Esophagus muscularis mucosa (tissue), 4 donors: ENCODE results near the gene KDM1A. TPM values are rescaled to one million over a fixed set of nuclear protein-coding genes. Genes with fewer than 3 reads are reported as not detected.

ENCODE experiments used
- DNase-seq: peaks from one replicate; pipeline ENCODE4 v3.0.0-alpha.2; 2017; ENCODE audit errors: extremely low spot score
- H3K27ac ChIP-seq, 4 donors: fragments of 200-600 bp; sonication (generic); replicated peaks in 1 of 4; 1 replicate in 3 of 4; 2 replicates in 1 of 4; pipeline ENCODE4 v1.5.1; 2016 to 2019; ENCODE audit warnings: mild to moderate bottlenecking in 1 of 4
- H3K27me3 ChIP-seq, 4 donors: fragments of 200-600 bp; sonication (generic); one replicate each; pipeline versions ENCODE4 v1.5.1 to v1.6.0; 2016 to 2019
- H3K36me3 ChIP-seq, 4 donors: fragments of 200-600 bp; sonication (generic); one replicate each; pipeline ENCODE4 v1.5.1; 2016 to 2019
- H3K4me1 ChIP-seq, 4 donors: fragments of 200-600 bp; sonication (generic); one replicate each; pipeline ENCODE4 v1.5.1; 2016 to 2019
- H3K4me3 ChIP-seq, 4 donors: fragments of 200-600 bp; sonication (generic); 1 replicate in 2 of 4; 2 replicates in 2 of 4; pipeline ENCODE4 v1.5.1; 2016 to 2019; ENCODE audit warnings: mild to moderate bottlenecking in 4 of 4, moderate library complexity in 1 of 4
- H3K9me3 ChIP-seq, 4 donors: fragments of 200-600 bp; sonication (generic); 1 replicate in 3 of 4; 2 replicates in 1 of 4; pipeline ENCODE4 v1.5.1; 2016 to 2019
- EP300 ChIP-seq: sonication (generic); formaldehyde crosslinking; IDR thresholded peaks from one replicate; pipeline ENCODE4 v1.6.1; 2017; ENCODE audit warnings: antibody characterized with exemption
- POLR2A ChIP-seq: fragments of 450-650 bp; IDR thresholded peaks from one replicate; pipeline ENCODE4 v1.6.1; 2017; ENCODE audit warnings: antibody characterized with exemption, moderate library complexity, mild to moderate bottlenecking, low read depth
- POLR2AphosphoS5 ChIP-seq, 2 donors: sonication (generic); formaldehyde crosslinking; IDR thresholded peaks; one replicate each; pipeline ENCODE4 v1.6.1; 2017; ENCODE audit warnings: antibody characterized with exemption in 2 of 2
- WGBS: methylation state at CpG from one replicate; pipeline ENCODE4 v1.1.5; 2018; 5-methylcytosine and 5-hydroxymethylcytosine counted together
- intact Hi-C: fragments of 100-400 bp; cut with DNase I; formaldehyde crosslinking; loops from one replicate; pipeline ENCODE4 v1.15.1; 2023
- total RNA-seq, 4 donors: library from RNA; depleted of rRNA; stranded (reverse); fragments of >200 nt; gene quantifications; one replicate each; pipeline versions ENCODE4 v1.1.0 to v1.2.1, GENCODE V29; 2016
- TF ChIP-seq, protein P1 (sequence below), 3 experiments: fragments of 200-600 bp in 2 of 3; fragments of 450-650 bp in 1 of 3; sonication (generic) in 2 of 3; IDR thresholded peaks; one replicate each; pipeline ENCODE4 v1.5.1; 2017 to 2019; ENCODE audit warnings: antibody characterized with exemption in 3 of 3, mild to moderate bottlenecking in 2 of 3, moderate library complexity in 1 of 3

The KDM1A gene
- total RNA-seq, 4 donors from 2014 or later = 39.0 to 70.2 (median 51.1) TPM

DNA sequence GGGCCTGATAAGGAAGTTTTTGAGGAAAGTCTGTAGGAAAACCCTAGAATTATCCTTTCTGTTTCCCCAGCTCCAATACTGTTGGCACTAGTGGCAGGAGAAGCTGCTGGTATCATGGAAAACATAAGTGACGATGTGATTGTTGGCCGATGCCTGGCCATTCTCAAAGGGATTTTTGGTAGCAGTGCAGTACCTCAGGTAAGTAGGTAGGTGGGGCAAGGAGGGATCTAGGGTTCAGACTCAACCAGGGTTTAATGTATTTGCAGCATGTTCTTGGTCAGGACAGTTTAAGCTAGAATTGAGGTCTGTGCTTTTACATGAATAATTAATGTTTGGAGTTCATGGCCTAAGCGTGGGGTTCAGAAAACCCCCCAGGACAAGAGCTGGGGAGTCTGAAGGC, 62.1 kb downstream of the KDM1A start:
- peaks cover 5 to 18% (median 14%) of the 10 kb centered on the region in 4 donors for H3K4me1 ChIP-seq
- H3K4me3 ChIP-seq = no peak overlapping the region
- H3K9me3 ChIP-seq = no peaks in the 10 kb centered on the region
- intact Hi-C loops = no loop called here
- H3K27me3 ChIP-seq = no peaks in the 10 kb centered on the region
- TF ChIP-seq POLR2A = no peak
- no peak for TF ChIP-seq POLR2AphosphoS5 (IDR thresholded peaks at IDR 0.05)
- TF ChIP-seq, protein P1, sequence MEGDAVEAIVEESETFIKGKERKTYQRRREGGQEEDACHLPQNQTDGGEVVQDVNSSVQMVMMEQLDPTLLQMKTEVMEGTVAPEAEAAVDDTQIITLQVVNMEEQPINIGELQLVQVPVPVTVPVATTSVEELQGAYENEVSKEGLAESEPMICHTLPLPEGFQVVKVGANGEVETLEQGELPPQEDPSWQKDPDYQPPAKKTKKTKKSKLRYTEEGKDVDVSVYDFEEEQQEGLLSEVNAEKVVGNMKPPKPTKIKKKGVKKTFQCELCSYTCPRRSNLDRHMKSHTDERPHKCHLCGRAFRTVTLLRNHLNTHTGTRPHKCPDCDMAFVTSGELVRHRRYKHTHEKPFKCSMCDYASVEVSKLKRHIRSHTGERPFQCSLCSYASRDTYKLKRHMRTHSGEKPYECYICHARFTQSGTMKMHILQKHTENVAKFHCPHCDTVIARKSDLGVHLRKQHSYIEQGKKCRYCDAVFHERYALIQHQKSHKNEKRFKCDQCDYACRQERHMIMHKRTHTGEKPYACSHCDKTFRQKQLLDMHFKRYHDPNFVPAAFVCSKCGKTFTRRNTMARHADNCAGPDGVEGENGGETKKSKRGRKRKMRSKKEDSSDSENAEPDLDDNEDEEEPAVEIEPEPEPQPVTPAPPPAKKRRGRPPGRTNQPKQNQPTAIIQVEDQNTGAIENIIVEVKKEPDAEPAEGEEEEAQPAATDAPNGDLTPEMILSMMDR (IDR thresholded peaks at IDR 0.05) = peak in 1 of 3 experiments; percentile 25
- no peak for TF ChIP-seq EP300
- DNase-seq = no peak
- H3K27ac ChIP-seq = no peak overlapping the region
- peaks cover 58 to 97% (median 89%) of the 10 kb centered on the region in 4 donors for H3K36me3 ChIP-seq
- WGBS = 89% methylated on average over 3 of the region's 3 CpGs

DNA sequence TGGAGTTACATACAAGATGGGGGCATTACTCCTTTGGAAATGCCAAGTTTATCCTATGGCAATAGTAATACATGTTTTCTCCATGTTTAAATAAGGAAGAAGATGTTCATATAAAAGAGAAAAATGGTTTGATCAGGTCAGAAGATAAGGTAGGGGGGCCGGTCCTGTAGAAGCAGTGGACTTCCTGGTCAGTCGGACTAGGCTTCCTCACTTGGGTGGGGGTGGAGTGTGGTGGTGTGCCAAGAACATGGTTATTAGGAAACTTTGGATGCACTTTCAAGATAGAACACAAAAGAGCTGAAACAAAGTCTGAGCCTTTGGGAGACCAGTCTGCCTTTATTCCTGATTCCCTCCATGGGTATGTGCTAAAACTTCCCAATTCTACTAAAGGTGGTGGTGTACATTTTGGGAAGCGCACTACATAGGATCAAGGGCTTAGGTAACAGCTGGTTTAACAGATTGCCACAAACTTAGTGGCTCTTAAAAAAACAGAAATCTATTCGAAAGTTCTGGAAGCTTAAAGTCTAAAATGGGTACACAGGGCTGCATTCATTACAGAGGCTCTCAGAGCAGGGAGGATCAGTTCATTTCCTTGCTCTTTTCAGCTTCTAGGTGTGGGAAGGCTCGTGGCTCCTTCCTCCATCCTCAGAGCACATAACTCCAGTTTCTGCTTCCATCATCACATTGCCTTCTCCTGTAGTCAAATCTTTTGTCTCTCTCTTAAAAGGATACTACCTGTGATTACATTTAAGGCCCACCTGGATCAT, 64.6 kb downstream of the KDM1A start:
- DNase-seq = no peak
- H3K4me1 ChIP-seq = peaks cover 5 to 18% (median 14%) of the 10 kb centered on the region in 4 donors
- TF ChIP-seq EP300 = no peak
- TF ChIP-seq, protein P1 (IDR thresholded peaks at IDR 0.05) = no peak
- TF ChIP-seq POLR2AphosphoS5 (IDR thresholded peaks at IDR 0.05) = no peak
- TF ChIP-seq POLR2A = no peak
- H3K27me3 ChIP-seq = no peaks in the 10 kb centered on the region
- peak overlapping the region in 1 of 4 donors; percentile 18 for H3K27ac ChIP-seq
- WGBS = 70% methylated on average over 5 of the region's 5 CpGs
- H3K36me3 ChIP-seq = peaks cover 56 to 100% (median 93%) of the 10 kb centered on the region in 4 donors
- H3K4me3 ChIP-seq = no peak overlapping the region
- intact Hi-C loops = no loop called here
- no peaks in the 10 kb centered on the region for H3K9me3 ChIP-seq

GRCh38 chr1:23084880-23085279, 65.6 kb downstream of the KDM1A start:
- H3K36me3 ChIP-seq = peaks cover 50 to 94% (median 91%) of the 10 kb centered on the region in 4 donors

DNA sequence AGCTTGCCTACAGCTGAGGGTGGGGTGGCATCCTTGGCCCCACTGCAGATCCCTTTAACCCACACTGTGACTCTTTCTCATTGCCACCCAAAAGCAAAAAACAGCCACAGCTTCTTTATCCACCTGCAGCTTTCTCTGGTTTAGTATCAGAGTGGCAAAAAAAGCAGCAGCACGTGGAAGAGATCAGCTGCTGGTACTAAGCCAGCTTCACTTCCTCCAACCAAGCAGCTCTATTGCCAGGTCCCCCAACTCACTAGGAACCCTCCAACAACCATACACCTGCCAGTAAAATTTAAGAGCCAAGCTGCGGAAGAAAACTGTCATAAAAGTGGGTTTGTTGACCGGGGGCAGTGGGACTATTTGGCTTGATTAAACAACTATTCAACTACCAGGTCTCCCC, 66.4 kb downstream of the KDM1A start:
- Histone ChIP-seq H3K4me1 (peaks cover 5 to 18% (median 14%) of the 10 kb centered on the region in 4 donors), H3K36me3 (peaks cover 44 to 94% (median 90%) of the 10 kb centered on the region in 4 donors), H3K27ac (no peak overlapping the region), H3K4me3 (no peak overlapping the region), H3K9me3 (no peaks in the 10 kb centered on the region), H3K27me3 (no peaks in the 10 kb centered on the region)
- TF ChIP-seq EP300 (no peak), POLR2A (no peak), POLR2AphosphoS5 (IDR thresholded peaks at IDR 0.05) (no peak)
- TF ChIP-seq, protein P1 (IDR thresholded peaks at IDR 0.05) = no peak
- 54% methylated on average over 3 of the region's 3 CpGs for WGBS
- DNase-seq = no peak
- intact Hi-C loops = no loop called here

More at GRCh38 chr1:23084880-23085279, 65.6 kb downstream of the KDM1A start:
- H3K9me3 ChIP-seq = no peaks in the 10 kb centered on the region
- peaks cover 5 to 18% (median 14%) of the 10 kb centered on the region in 4 donors for H3K4me1 ChIP-seq
- no peak overlapping the region for H3K4me3 ChIP-seq
- WGBS = 91% methylated on average over 8 of the region's 8 CpGs
- intact Hi-C loops = no loop called here
- H3K27me3 ChIP-seq = no peaks in the 10 kb centered on the region
- H3K27ac ChIP-seq = no peak overlapping the region
- TF ChIP-seq, protein P1 (IDR thresholded peaks at IDR 0.05) = no peak
- TF ChIP-seq EP300 (no peak), POLR2AphosphoS5 (IDR thresholded peaks at IDR 0.05) (no peak), POLR2A (no peak)
- no peak for DNase-seq
